Stimulated activated CD4-positive, alpha-beta T cell treated with anti-CD3 and anti-CD28 coated beads, Interleukin-15, amount 100 ng/mL, for 24 hours (primary cell): ENCODE results near the gene IMMP2L.
"Not testable (repeated sequence)": the region's sequence is repeated elsewhere in the genome, so short reads cannot be mapped to it uniquely, and the experiment has no call there.

Experiments
- DNase-seq: peaks from one replicate; pipeline ENCODE4 v3.0.0-alpha.2; 2020

Gene IMMP2L

DNA sequence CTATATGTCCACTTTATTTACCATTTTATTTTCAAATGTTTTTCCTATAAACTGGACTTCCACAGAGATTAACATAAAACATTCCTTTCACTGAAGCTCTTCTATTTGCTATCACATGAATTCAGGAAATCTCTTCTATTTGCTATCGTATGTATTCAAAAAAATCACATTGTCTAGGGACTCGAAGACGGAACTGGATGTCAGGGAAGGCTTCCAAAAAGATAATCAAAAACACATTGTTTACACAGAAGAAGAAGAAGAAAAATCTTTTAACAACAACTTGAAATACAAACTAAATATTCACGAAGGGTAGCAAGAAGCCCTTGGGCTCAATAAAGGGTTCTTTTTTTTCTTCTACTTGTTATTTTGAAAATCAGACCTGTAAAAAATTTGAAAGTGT, 897.5 kb downstream of the IMMP2L start:
- DNase-seq, result no peak

DNA sequence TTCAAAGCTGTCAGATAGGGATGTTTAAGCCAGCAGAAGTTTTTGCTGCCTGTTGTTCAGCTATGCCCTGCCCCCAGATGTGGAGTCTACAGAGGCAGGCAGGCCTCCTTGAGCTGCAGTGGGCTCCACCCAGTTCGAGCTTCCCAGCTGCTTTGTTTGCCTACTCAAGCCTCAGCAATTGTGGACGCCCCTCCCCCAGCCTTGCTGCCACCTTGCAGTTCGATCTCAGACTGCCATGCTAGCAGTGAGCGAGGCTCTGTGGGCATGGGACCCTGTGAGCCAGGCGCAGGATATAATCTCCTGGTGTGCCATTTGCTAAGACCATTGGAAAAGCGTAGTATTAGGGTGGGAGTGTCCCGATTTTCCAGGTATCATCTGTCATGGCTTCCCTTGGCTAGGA, 901.7 kb downstream of the IMMP2L start:
- DNase-seq, result not testable (repeated sequence)

DNA sequence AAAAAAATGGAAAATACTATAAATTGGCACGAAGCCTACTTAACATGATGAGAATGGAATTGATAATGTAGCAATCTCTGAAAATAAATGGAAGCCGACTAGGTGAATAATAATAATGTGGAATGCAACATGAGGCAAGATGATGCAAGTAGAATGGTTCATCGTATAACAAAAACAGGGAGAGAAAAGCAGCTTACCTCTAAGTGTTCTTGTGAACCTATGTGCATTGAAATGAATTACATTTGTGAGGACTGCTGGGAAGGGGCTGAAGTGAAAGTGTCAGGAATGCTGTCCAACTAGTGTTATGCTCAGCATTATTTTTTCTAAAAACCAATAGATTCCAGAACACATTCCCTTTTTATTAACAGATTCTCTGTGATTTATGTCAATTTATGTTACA, 912.0 kb downstream of the IMMP2L start:
- DNase-seq, result no peak

DNA sequence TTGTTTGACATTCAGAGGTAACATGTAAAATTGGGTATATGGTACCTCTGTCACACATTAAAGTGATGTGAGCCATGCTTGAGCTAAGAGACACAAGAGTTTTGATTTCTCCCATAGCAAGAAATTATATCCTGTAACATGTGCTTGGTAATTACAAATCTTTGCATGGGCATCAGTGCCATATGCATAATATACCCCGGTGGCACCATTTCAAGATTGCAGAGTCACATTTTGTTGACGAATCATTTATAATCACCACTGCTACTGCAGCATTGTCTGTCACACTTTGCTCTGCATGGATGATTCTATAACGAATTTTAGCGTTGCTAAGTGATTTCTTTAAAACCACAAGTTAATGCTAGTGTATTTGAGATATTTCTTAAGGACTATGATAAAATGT, 915.0 kb downstream of the IMMP2L start:
- DNase-seq, result no peak

DNA sequence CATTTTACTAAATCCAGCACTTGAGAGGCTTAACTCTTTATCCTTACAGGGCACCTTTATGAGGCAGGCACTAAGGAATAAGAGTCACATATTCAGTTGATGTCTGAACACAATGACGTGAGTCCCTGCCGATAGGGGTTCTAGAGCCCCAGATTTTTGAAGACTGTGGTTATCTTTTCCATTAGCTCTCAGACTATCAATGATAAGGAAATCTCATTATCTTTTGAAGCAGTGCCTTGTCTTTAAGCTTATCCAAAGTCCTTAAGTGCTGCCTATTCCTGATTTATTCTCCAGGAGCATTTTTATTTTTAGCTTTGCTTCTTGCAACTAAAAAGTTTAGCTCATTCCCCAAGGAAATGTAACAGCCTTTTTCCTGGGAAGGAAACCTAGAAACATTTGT, 915.5 kb downstream of the IMMP2L start:
- no peak for DNase-seq

DNA sequence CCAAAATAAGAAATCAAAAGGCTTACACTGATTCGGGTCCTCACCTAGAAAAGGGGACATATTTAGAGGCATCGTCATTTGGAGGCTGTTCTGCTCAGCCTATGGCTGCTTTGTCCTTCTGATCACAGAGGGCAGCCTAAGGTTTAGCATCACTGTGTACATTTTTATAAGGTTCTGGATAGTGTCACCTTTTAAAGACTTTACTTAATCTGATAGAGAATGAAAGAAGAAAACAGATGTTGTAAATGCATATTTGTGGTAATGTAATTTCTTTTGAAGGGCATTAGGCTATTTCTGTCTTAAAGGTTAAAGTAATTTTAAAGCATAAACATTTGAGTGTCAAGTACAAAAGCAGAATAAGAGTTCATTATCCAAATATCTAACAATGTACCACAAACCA, 916.7 kb downstream of the IMMP2L start:
- no peak for DNase-seq

DNA sequence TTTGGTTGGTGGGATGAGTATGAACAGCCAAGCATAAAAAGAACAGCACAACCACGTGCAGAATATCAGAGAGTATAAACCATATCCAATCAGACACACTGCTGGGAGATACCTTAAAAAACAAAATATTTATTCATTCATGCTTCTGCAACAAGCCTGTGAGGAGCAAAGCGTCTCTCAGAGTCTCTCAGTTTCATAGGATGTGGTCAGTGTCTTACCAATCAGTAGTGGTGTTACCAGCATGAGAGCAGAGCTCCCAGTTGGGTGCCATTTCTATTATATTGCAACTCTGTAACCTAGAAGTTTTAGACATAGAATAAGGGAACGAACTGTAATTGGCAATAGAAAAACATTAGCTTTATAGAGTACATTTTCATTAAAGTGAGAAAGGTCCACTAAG, 917.2 kb downstream of the IMMP2L start:
- no peak for DNase-seq

DNA sequence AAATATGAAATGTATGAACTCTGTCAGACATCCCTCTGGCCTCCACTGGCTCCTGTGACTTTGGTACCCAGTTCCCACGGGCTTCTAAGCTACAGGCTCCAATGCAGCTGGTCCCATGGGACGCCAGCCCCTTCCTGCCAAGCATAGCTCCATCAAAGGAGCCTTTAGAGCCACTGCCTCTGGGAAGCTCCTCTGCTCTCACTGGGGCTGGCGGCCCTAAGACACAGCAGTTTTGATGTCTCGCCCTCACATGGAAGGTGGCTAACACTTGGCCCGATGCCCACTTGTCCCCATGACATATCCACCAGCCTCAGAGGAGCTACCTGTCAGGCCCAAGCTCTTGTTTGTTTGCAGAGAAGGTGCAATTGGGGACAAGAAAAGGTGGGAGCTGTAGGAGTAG, 925.0 kb downstream of the IMMP2L start:
- no peak for DNase-seq

DNA sequence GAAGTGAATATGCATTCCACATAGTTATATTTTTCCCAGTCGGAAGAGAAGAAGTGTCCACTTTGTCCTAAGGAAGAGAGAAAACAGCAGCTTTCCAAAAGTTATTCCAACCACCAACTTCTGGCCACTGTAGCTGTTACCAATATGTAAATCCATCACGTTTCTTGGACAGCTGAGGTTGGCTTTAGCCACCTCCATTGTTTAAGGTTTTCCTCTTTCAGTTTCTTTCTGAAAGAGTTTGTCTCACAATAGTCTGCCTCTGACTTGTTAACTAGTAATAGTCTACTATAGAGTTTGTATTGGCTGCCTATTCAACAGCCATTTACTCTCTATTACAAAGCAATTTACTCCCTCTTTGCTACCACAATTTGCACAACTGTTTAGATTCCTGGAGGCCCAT, 929.0 kb downstream of the IMMP2L start:
- no peak for DNase-seq

DNA sequence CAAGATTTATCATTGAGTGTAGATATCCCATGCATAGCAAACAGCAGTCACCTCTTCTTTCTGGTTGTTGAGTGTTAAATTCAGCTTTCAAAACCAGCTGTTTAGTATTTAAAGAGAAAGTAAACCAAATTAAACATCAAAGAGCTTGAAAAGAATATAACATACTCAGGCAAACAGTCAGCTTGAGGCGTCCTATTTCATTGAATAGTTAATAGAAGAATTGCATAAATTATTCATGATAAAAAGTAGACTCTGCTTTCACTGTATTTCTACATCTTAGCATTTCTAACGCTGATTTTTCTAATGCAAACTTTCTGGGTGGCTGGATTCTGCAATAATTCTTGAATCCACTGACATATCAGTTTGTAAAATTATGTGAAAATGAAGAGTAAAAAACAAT, 935.9 kb downstream of the IMMP2L start:
- no peak for DNase-seq

DNA sequence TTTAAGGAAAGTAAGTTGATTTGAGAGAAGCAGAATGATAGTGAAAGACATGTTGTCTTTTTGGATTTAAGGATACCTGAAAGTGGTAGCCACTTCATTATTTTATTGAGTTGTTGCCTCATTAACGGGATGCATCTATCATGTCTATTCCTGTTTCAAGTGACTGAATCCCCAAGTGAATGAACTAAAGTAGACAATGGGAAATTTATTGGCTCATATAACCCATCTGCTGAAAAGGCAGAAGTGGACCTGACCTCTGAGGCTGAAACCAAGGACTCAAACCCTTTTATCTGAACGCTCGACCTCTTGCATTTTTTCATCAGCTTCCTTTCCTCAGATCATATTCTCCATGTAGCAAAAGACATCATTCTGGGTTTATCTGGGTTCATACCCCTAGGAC, 937.0 kb downstream of the IMMP2L start:
- DNase-seq, result no peak

DNA sequence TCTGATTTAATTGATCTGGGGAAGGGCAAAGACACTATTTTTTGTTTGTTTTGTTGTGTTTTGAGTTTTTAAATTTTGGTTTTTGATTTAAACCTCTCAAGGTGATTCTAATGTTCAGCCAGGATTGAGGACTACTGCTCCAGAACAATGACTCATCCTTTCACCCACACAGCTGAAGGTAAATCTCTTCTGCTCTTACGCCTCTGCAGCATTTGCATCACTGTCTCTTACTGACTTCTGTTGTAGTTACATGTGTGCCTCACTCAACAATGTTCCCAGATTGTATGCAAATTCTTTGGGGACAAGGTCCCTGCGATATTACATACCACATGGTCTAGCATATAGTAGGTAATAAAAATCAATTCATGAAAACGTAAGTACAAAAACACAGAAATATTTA, 938.9 kb downstream of the IMMP2L start:
- DNase-seq, result no peak

DNA sequence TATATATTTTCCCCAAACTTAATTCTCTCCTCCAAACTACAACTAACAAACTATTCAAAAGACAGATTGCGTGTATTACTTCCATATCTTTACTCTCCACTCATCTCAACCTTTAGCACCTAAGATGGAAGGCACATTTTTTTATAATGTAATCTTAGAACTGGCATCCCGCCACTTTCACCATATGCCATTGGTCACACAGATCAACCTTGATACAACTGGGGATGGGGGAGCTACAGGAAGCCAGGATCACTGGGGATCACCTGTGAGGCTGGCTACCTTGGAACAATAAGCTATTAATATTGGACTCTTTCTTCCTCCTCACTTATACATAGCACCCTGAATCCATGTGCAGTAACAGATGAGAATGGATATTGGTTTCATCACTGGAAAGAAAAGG, 941.0 kb downstream of the IMMP2L start:
- DNase-seq, result no peak

DNA sequence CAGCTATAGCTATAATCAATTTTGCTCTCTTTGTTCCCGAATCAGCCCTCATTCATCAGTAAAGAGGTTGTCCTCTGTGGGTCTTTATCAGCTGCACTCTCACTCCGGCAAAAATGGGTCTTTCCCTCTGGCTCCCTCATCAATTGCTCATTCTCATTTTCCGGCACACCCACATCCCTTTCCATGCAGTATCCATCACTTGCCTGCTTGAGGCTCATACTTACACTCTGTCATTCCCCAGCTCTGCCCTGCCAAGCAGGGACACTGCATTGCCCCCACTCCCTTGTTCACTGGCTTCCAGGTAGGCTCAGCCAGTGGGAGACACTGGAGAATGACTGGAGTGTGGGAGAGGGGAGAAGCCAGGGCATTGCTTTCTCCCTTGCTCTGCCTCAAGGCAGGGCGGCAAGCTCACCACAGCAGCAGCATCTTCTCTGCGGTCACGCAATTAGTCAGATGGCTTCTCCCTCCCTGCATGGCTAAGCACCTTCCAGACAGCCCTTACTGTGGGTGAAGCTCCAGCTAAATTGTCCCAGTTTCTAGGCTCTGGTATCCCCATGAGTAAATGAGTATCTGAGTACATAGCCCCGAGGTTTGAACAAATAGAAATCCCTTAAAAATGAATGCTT, 942.1 kb downstream of the IMMP2L start:
- DNase-seq, result no peak
